SIG-M5 treated with dmso at 0.1 percent for 504 hours (cell line): ENCODE measurements around the gene HTR6.
A peak's percentile ranks its signal among the peaks of the same experiment; 100 is the strongest.

Source experiments
- DNase-seq: peaks from one replicate; lab custom pipeline; 2025; ENCODE audit not compliant: unreplicated experiment; lab: John Stamatoyannopoulos, UW

Gene HTR6

GRCh38 chr1:19685994-19686393, 21.3 kb downstream of the HTR6 start:
- no peak for DNase-seq

GRCh38 chr1:19687414-19687813, 22.7 kb downstream of the HTR6 start:
- DNase-seq = no peak

- DNase-seq = no peak
Measured at GRCh38 chr1:19688041-19688842, 23.6 kb downstream of the HTR6 start.

GRCh38 chr1:19689085-19689757, 24.5 kb downstream of the HTR6 start:
- DNase-seq = no peak

GRCh38 chr1:19689856-19690255, 25.2 kb downstream of the HTR6 start:
- DNase-seq = peak; percentile 25

GRCh38 chr1:19690342-19690741, 25.7 kb downstream of the HTR6 start:
- DNase-seq = no peak

- no peak for DNase-seq
Measured at GRCh38 chr1:19694298-19694697, 29.6 kb downstream of the HTR6 start.

- DNase-seq = no peak
Measured at GRCh38 chr1:19695772-19696171, 31.1 kb downstream of the HTR6 start.

- DNase-seq = no peak
Measured at GRCh38 chr1:19696820-19697219, 32.1 kb downstream of the HTR6 start.

GRCh38 chr1:19698181-19698580, 33.5 kb downstream of the HTR6 start:
- no peak for DNase-seq

GRCh38 chr1:19700079-19700777, 35.6 kb downstream of the HTR6 start:
- DNase-seq = no peak

GRCh38 chr1:19703280-19703679, 38.6 kb downstream of the HTR6 start:
- no peak for DNase-seq

- DNase-seq = peak; percentile 12
Measured at GRCh38 chr1:19704247-19705113, 39.8 kb downstream of the HTR6 start.

GRCh38 chr1:19705464-19705863, 40.8 kb downstream of the HTR6 start:
- no peak for DNase-seq

- DNase-seq = no peak
Measured at GRCh38 chr1:19706136-19706535, 41.5 kb downstream of the HTR6 start.

GRCh38 chr1:19708567-19709110, 44.0 kb downstream of the HTR6 start:
- no peak for DNase-seq

- DNase-seq = no peak
Measured at GRCh38 chr1:19709260-19709793, 44.7 kb downstream of the HTR6 start.

GRCh38 chr1:19710825-19711611, 46.3 kb downstream of the HTR6 start:
- DNase-seq = no peak

- no peak for DNase-seq
Measured at GRCh38 chr1:19712928-19713327, 48.3 kb downstream of the HTR6 start.
